Endodermal cell (in vitro differentiated cells): ENCODE data around the gene TYRO3. TPM values are rescaled to one million over a fixed set of nuclear protein-coding genes. Genes with fewer than 3 reads are reported as not detected.
"Not testable (repeated sequence)": the region's sequence is repeated elsewhere in the genome, so short reads cannot be mapped to it uniquely, and the experiment has no call there.

Experiments used
- DNase-seq: peaks from one replicate; pipeline ENCODE4 v3.0.0-alpha.2; 2017
- H3K27ac ChIP-seq: 2 replicates; pipeline ENCODE4 v1.5.1; 2013; ENCODE audit warnings: mild to moderate bottlenecking, low read depth, low read length, moderate library complexity
- H3K27me3 ChIP-seq: 2 replicates; pipeline ENCODE4 v1.6.1; 2013; ENCODE audit warnings: mild to moderate bottlenecking, low read length, moderate library complexity; ENCODE audit not compliant: insufficient read depth, control insufficient read depth, poor library complexity, severe bottlenecking
- H3K36me3 ChIP-seq: 2 replicates; pipeline ENCODE4 v1.7.0; 2013; ENCODE audit warnings: mild to moderate bottlenecking, low read length, moderate library complexity; ENCODE audit not compliant: control insufficient read depth, insufficient read depth
- H3K4me1 ChIP-seq: one replicate; pipeline ENCODE4 v1.7.0; 2013; ENCODE audit warnings: low read length; ENCODE audit not compliant: control insufficient read depth, insufficient read depth
- H3K4me3 ChIP-seq: 2 replicates; pipeline ENCODE4 v1.5.1; 2013; ENCODE audit warnings: mild to moderate bottlenecking, low read length, moderate library complexity
- H3K9ac ChIP-seq: 2 replicates; pipeline ENCODE4 v1.6.1; 2013; ENCODE audit warnings: mild to moderate bottlenecking, low read length, moderate library complexity; ENCODE audit not compliant: poor library complexity, severe bottlenecking; ENCODE audit errors: extremely low read depth
- H3K9me3 ChIP-seq: 2 replicates; pipeline ENCODE4 v1.6.1; 2013; ENCODE audit warnings: mild to moderate bottlenecking, low read length, moderate library complexity; ENCODE audit not compliant: control insufficient read depth
- H3K27ac Mint-ChIP-seq: 2 replicates; pipeline ENCODE4 v1.8.0; 2020; ENCODE audit warnings: mixed read lengths
- H3K27me3 Mint-ChIP-seq: 2 replicates; pipeline ENCODE4 v1.8.0; 2021; ENCODE audit warnings: mild to moderate bottlenecking, mixed read lengths; ENCODE audit not compliant: insufficient read depth
- H3K36me3 Mint-ChIP-seq: 2 replicates; pipeline ENCODE4 v1.8.0; 2020; ENCODE audit warnings: low read depth, mixed read lengths
- H3K4me1 Mint-ChIP-seq: 2 replicates; pipeline ENCODE4 v1.8.0; 2020; ENCODE audit warnings: mixed read lengths
- H3K4me3 Mint-ChIP-seq: 2 replicates; pipeline ENCODE4 v1.8.0; 2020; ENCODE audit warnings: mild to moderate bottlenecking, moderate library complexity, mixed read lengths
- H3K9me3 Mint-ChIP-seq: 2 replicates; pipeline ENCODE4 v1.8.0; 2020; ENCODE audit warnings: mild to moderate bottlenecking, mixed read lengths
- WGBS, 2 experiments: methylation state at CpG; one replicate each; pipeline versions ENCODE4 v1.1.5 to v1.1.7; 2013; ENCODE audit warnings: missing lambda C conversion rate in 2 of 2, mixed read lengths in 1 of 2; ENCODE audit not compliant: insufficient coverage in 1 of 2, insufficient read length in 1 of 2; 5-methylcytosine and 5-hydroxymethylcytosine counted together
- total RNA-seq, 2 donors: library from RNA; stranded (reverse); fragmentation: NEBNext Ultra II Directional in 1 of 2; extraction: Animal tissue kit (Norgen Biotek cat#: 25700) in 1 of 2; gene quantifications; 2 replicates in 1 of 2; 3 replicates in 1 of 2; pipeline ENCODE4 v1.2.1, GENCODE V29; 2021
- TF ChIP-seq, protein P1 (sequence below): fragments of 200-600 bp; sonication (generic); conservative IDR thresholded peaks from 2 replicates; pipeline ENCODE4 v1.5.0; 2021; ENCODE audit warnings: antibody characterized with exemption, mild to moderate bottlenecking

TYRO3 gene
- total RNA-seq, 2 donors from 2014 or later, result 293 to 311 TPM

DNA sequence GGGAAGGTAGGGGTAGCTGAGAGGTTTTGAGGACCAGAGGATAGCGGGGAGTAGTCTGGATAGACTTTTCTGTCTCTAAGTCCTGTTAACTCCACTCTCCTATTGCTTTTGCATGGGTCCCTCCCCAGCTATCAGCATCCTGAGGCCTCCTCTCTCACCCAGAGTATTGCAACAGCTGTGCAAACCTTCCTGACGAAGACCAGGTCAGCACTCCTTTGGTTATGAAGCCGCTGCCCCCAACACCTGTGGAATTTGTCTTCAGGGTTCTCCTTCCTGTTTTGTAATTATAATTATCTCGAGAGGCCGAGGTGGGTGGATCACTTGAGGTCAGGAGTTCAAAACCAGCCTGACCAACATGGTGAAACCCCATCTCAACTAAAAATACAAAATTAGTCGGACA, 24.8 kb downstream of the TYRO3 start:
- no peaks in the 10 kb centered on the region for H3K27me3 ChIP-seq
- peaks cover 8% of the 10 kb centered on the region for H3K36me3 ChIP-seq
- 93 to 95% methylated on average over 4 to 6 of the region's 6 CpGs for WGBS, 2 experiments

DNA sequence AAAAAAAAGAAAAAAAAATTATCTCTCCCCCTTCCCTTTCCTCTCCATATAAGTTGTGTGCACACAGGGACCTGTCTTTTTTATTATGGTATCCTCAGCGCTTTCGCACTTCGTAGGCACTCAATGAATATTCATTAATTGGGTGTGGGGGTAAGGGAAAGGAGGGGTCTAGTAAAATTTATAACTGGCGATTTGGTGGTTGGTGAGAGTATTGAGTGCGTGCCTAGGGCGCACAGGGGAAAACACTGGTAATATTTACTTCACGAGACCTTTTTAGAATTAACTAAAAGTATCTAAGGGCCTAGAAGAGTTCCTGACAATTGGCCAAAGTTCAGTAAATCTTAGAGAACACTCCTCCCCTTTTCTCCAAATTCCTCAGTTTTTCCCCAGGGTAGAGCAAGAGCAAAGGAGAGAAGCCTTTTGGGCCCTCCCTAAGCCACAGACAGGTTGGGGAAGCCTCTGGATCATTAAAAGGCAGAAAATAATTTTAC, 25.7 kb downstream of the TYRO3 start:
- Histone ChIP-seq H3K36me3 (no peaks in the 10 kb centered on the region), H3K9ac (peak overlapping the region; percentile 20), H3K4me3 (peak overlapping the region; percentile 53), H3K4me1 (peaks cover 7% of the 10 kb centered on the region), H3K9me3 (no peaks in the 10 kb centered on the region), H3K27ac (peak overlapping the region; percentile 52), H3K27me3 (no peaks in the 10 kb centered on the region)
- Mint-ChIP-seq H3K36me3 (peaks cover 5% of the 10 kb centered on the region), H3K27ac (peak overlapping the region; percentile 90), H3K9me3 (no peaks in the 10 kb centered on the region), H3K4me3 (peak overlapping the region; percentile 49), H3K4me1 (peaks cover 13% of the 10 kb centered on the region), H3K27me3 (peaks cover 1% of the 10 kb centered on the region)
- 93 to 96% methylated on average over 7 of the region's 7 CpGs for WGBS, 2 experiments
- TF ChIP-seq, protein P1, sequence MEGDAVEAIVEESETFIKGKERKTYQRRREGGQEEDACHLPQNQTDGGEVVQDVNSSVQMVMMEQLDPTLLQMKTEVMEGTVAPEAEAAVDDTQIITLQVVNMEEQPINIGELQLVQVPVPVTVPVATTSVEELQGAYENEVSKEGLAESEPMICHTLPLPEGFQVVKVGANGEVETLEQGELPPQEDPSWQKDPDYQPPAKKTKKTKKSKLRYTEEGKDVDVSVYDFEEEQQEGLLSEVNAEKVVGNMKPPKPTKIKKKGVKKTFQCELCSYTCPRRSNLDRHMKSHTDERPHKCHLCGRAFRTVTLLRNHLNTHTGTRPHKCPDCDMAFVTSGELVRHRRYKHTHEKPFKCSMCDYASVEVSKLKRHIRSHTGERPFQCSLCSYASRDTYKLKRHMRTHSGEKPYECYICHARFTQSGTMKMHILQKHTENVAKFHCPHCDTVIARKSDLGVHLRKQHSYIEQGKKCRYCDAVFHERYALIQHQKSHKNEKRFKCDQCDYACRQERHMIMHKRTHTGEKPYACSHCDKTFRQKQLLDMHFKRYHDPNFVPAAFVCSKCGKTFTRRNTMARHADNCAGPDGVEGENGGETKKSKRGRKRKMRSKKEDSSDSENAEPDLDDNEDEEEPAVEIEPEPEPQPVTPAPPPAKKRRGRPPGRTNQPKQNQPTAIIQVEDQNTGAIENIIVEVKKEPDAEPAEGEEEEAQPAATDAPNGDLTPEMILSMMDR, result no peak
- no peak for DNase-seq

More for the DNA sequence above, 24.8 kb downstream of the TYRO3 start:
- no peak for DNase-seq
- peaks cover 7% of the 10 kb centered on the region for H3K4me1 ChIP-seq
- Mint-ChIP-seq H3K27me3 (peaks cover 1% of the 10 kb centered on the region), H3K36me3 (peaks cover 12% of the 10 kb centered on the region), H3K4me1 (peaks cover 13% of the 10 kb centered on the region), H3K9me3 (no peaks in the 10 kb centered on the region), H3K4me3 (no peak overlapping the region), H3K27ac (no peak overlapping the region)
- H3K9ac ChIP-seq, result no peak overlapping the region
- TF ChIP-seq, protein P1, result no peak
- H3K27ac ChIP-seq, result no peak overlapping the region
- no peaks in the 10 kb centered on the region for H3K9me3 ChIP-seq
- H3K4me3 ChIP-seq, result no peak overlapping the region

DNA sequence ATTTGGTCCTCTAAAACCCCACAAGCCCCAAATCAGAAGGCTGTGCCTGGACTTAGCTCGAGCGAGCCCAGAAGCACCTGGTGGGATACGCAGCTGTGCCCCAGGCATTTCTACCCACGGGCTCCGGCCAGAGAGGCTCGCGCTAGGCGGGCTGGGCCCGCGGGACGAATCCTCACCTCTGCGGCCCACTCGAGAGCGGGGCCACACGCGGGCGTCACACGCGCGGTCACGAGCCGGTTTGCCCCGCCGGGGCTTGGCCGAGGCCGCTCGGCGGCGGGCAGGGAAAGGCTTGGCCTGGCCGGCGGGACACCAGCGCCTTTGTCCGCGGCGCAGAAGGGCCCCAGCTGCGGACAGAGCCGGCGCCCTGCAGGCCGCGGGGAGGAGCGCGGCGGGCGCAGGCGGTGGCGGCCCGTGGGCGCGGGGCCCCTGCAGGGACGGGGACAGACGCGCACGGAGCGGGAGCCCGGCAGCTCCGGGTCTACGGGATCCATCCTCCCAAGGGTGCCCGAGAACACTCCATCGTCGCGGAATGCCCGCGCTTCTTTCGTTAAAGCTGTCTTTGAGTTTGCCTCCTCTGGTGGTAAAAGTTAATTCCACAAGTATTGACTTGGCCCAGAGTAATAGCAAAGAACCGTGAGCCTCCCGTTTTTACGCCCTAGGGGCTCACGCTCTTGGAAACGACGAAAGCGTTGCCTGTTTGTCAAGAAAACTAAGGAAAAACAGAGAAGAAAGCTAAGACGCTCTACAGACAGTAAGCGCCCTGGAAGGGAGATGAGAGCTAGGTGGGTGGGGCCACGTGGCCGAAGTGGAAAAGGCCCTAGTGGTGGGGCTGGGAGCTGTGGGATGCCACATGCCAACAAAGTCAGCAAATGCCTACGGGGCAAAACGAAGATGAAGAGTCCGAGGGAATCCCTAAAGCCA, 26.4 kb downstream of the TYRO3 start:
- Mint-ChIP-seq H3K9me3 (no peaks in the 10 kb centered on the region), H3K36me3 (peaks cover 5% of the 10 kb centered on the region), H3K4me1 (peaks cover 19% of the 10 kb centered on the region), H3K27ac (peak overlapping the region; percentile 94), H3K27me3 (peaks cover 1% of the 10 kb centered on the region), H3K4me3 (peak overlapping the region; percentile 49)
- Histone ChIP-seq H3K9me3 (no peaks in the 10 kb centered on the region), H3K27me3 (no peaks in the 10 kb centered on the region), H3K36me3 (no peaks in the 10 kb centered on the region), H3K4me3 (peak overlapping the region; percentile 53), H3K27ac (peak overlapping the region; percentile 52), H3K4me1 (peaks cover 13% of the 10 kb centered on the region), H3K9ac (peak overlapping the region; percentile 20)
- peak; percentile 81 for DNase-seq
- 14 to 17% methylated on average over 43 to 78 of the region's 78 CpGs for WGBS, 2 experiments
- TF ChIP-seq, protein P1, result peak; percentile 57

DNA sequence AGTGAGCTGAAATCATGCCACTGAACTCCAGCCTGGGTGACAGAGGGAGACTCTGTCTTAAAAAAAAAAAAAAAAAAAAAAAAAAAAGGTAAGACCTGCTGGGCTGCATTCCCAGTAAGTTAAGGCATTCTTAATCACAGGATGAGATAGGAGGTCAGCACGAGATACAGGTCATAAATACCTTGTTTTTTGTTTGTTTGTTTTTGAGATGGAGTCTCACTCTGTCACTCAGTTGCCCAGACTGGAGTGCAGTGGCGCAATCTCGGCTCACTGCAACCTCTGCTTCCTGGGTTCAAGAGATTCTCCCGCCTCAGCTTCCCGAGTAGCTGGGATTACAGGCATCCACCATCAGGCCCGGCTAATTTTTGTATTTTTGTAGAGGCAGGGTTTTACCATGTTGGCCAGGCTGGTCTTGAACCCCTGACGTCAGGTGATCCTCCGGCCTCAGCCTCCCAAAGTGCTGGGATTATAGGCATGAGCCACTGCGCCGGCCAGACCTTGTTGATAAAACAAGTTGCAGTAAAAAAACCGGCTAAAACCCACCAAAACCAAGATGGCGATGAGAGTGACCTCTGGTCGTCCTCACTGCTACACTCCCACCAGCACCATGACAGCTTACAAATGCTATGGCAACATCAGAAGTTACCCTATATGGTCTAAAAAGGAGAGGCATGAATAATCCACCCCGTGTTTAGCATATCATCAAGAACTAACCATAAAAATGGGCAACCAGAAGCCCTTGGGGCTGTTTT, 27.7 kb downstream of the TYRO3 start:
- H3K4me1 ChIP-seq, result peaks cover 18% of the 10 kb centered on the region
- 90 to 95% methylated on average over 9 to 14 of the region's 14 CpGs for WGBS, 2 experiments
- H3K9me3 Mint-ChIP-seq, H3K27ac ChIP-seq, H3K9ac ChIP-seq, H3K36me3 Mint-ChIP-seq, H3K4me3 Mint-ChIP-seq, H3K27me3 Mint-ChIP-seq, H3K9me3 ChIP-seq, DNase-seq, H3K27me3 ChIP-seq, H3K36me3 ChIP-seq, H3K4me3 ChIP-seq: not testable (repeated sequence)
- H3K27ac Mint-ChIP-seq, result peak overlapping the region; percentile 26
- peaks cover 28% of the 10 kb centered on the region for H3K4me1 Mint-ChIP-seq
